ENCODE measurements around the gene NPDC1. TPM values are rescaled to one million over a fixed set of nuclear protein-coding genes. Genes with fewer than 3 reads are reported as not detected.

The NPDC1 gene
- total RNA-seq, 1 experiment from 2014 or later, result 89.8 TPM

GRCh38 chr9:137007816-137008270, 38.1 kb downstream of the NPDC1 start:
- Histone ChIP-seq H3K4me2 (no peak overlapping the region), H3K79me2 (ENCODE audit: low read depth) (no peaks in the 10 kb centered on the region), H3F3A (ENCODE audit: insufficient read depth, low read depth) (0 out of 2 replicates have a peak, but pooled peaks cover 5% of the 10 kb centered on the region), H3K9me2 (ENCODE audit: insufficient read depth) (no peaks in the 10 kb centered on the region), H3K9me3 (ENCODE audit: insufficient read depth, low read depth) (no peaks in the 10 kb centered on the region), H3K4me1 (replicated peaks; ENCODE audit: insufficient read depth) (no peaks in the 10 kb centered on the region), H3K36me3 (ENCODE audit: low read depth) (no peaks in the 10 kb centered on the region), H3K4me3 (no peak overlapping the region), H3K27me3 (ENCODE audit: insufficient read depth, low read depth) (no peaks in the 10 kb centered on the region), H2AFZ (no peak overlapping the region), H3K27ac (no peak overlapping the region), H4K20me1 (ENCODE audit: insufficient read depth) (no peaks in the 10 kb centered on the region)
- ChIA-PET POLR2A (ENCODE audit: unreplicated experiment) (no interaction called here), CTCF (no interaction called here)
- TF ChIP-seq, protein P1, sequence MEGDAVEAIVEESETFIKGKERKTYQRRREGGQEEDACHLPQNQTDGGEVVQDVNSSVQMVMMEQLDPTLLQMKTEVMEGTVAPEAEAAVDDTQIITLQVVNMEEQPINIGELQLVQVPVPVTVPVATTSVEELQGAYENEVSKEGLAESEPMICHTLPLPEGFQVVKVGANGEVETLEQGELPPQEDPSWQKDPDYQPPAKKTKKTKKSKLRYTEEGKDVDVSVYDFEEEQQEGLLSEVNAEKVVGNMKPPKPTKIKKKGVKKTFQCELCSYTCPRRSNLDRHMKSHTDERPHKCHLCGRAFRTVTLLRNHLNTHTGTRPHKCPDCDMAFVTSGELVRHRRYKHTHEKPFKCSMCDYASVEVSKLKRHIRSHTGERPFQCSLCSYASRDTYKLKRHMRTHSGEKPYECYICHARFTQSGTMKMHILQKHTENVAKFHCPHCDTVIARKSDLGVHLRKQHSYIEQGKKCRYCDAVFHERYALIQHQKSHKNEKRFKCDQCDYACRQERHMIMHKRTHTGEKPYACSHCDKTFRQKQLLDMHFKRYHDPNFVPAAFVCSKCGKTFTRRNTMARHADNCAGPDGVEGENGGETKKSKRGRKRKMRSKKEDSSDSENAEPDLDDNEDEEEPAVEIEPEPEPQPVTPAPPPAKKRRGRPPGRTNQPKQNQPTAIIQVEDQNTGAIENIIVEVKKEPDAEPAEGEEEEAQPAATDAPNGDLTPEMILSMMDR (conservative IDR thresholded peaks at IDR 0.05), result no peak
- no peak for TF ChIP-seq EZH2 (IDR thresholded peaks at IDR 0.05; ENCODE audit: low read depth)
- intact Hi-C loops (cut with micrococcal nuclease; ENCODE audit: unreplicated experiment), result no loop called here
- no TSS peak for BruUV-seq (replicated peaks)
- no peak for DNase-seq

- Histone ChIP-seq H3K27me3 (ENCODE audit: insufficient read depth, low read depth) (no peaks in the 10 kb centered on the region), H2AFZ (no peak overlapping the region), H3K36me3 (ENCODE audit: low read depth) (no peaks in the 10 kb centered on the region), H3K4me2 (no peak overlapping the region), H3K9me3 (ENCODE audit: insufficient read depth, low read depth) (no peaks in the 10 kb centered on the region), H3F3A (ENCODE audit: insufficient read depth, low read depth) (0 out of 2 replicates have a peak, but pooled peaks cover 5% of the 10 kb centered on the region), H3K9me2 (ENCODE audit: insufficient read depth) (no peaks in the 10 kb centered on the region), H3K4me1 (replicated peaks; ENCODE audit: insufficient read depth) (no peaks in the 10 kb centered on the region), H3K79me2 (ENCODE audit: low read depth) (no peaks in the 10 kb centered on the region), H3K27ac (no peak overlapping the region), H4K20me1 (ENCODE audit: insufficient read depth) (no peaks in the 10 kb centered on the region), H3K4me3 (no peak overlapping the region)
- CTCF ChIA-PET, result interaction anchor here (0.6 kb wide), 1 partner anchor 468 kb away, joined by 4 read pairs; no protein-coding TSS in a partner anchor
- intact Hi-C loops (cut with micrococcal nuclease; ENCODE audit: unreplicated experiment), result no loop called here
- BruUV-seq (replicated peaks), result no TSS peak
- no peak for DNase-seq
- TF ChIP-seq, protein P1 (conservative IDR thresholded peaks at IDR 0.05), result no peak
- POLR2A ChIA-PET (ENCODE audit: unreplicated experiment), result no interaction called here
Observed at GRCh38 chr9:137007108-137007815, 38.7 kb downstream of the NPDC1 start.

GRCh38 chr9:137006116-137007003, 39.6 kb downstream of the NPDC1 start:
- BruUV-seq (replicated peaks), result no TSS peak
- intact Hi-C loops (cut with micrococcal nuclease; ENCODE audit: unreplicated experiment), result no loop called here
- Histone ChIP-seq H3K36me3 (ENCODE audit: low read depth) (no peaks in the 10 kb centered on the region), H3K4me2 (no peak overlapping the region), H3K27ac (no peak overlapping the region), H2AFZ (no peak overlapping the region), H3K9me3 (ENCODE audit: insufficient read depth, low read depth) (no peaks in the 10 kb centered on the region), H3K4me3 (no peak overlapping the region), H3F3A (ENCODE audit: insufficient read depth, low read depth) (peaks cover 5% of the 10 kb centered on the region; the same call in 1 of the 2 replicates), H4K20me1 (ENCODE audit: insufficient read depth) (no peaks in the 10 kb centered on the region), H3K79me2 (ENCODE audit: low read depth) (no peaks in the 10 kb centered on the region), H3K9me2 (ENCODE audit: insufficient read depth) (no peaks in the 10 kb centered on the region), H3K27me3 (ENCODE audit: insufficient read depth, low read depth) (no peaks in the 10 kb centered on the region), H3K4me1 (replicated peaks; ENCODE audit: insufficient read depth) (0 out of 2 replicates have a peak, but pooled peaks cover under 1% of the 10 kb centered on the region)
- ChIA-PET POLR2A (ENCODE audit: unreplicated experiment) (no interaction called here), CTCF (interaction anchor here (0.6 kb wide), 1 partner anchor 469 kb away, joined by 4 read pairs; no protein-coding TSS in a partner anchor)
- TF ChIP-seq EZH2 (IDR thresholded peaks at IDR 0.05; ENCODE audit: low read depth), result no peak
- TF ChIP-seq, protein P1 (conservative IDR thresholded peaks at IDR 0.05), result no peak
- no peak for DNase-seq
